Pancreas (tissue), 10 donors: ENCODE measurements around the gene ST6GAL1. TPM values are rescaled to one million over a fixed set of nuclear protein-coding genes. Genes with fewer than 3 reads are reported as not detected.
A peak's percentile ranks its signal among the peaks of the same experiment; 100 is the strongest.

Experiments
- ATAC-seq, 4 donors: fragments of 200-7000 bp; cut with Tn5 transposase; one replicate each; pipeline versions ENCODE4 v1.8.0 to v1.9.1; 2020; ENCODE audit warnings: mild to moderate bottlenecking in 4 of 4, moderate library complexity in 4 of 4
- DNase-seq, 6 donors: peaks; one replicate each; pipeline ENCODE4 v3.0.0-alpha.2; 2020
- FAIRE-seq: peaks from 2 replicates; lab custom pipeline; 2012; peaks lifted over from hg19 to GRCh38; lab: Jason Lieb, UNC
- H3K27ac ChIP-seq, 4 donors: fragments of 200-600 bp; sonication (generic); 1 replicate in 3 of 4; 2 replicates in 1 of 4; pipeline versions ENCODE4 v1.5.0 to v1.8.0; 2020
- H3K27me3 ChIP-seq, 4 donors: fragments of 200-600 bp; one replicate each; pipeline ENCODE4 v1.8.0; 2021
- H3K36me3 ChIP-seq, 3 donors: fragments of 200-600 bp; sonication (generic) in 1 of 3; one replicate each; pipeline versions ENCODE4 v1.5.0 to v1.8.0; 2020 to 2021
- H3K4me1 ChIP-seq, 3 donors: fragments of 200-600 bp; one replicate each; pipeline ENCODE4 v1.8.0; 2021
- H3K4me3 ChIP-seq, 4 donors: fragments of 200-600 bp; sonication (generic) in 2 of 4; one replicate each; pipeline versions ENCODE4 v1.5.0 to v1.8.0; 2020 to 2021
- H3K9me3 ChIP-seq, 4 donors: fragments of 200-600 bp; one replicate each; pipeline ENCODE4 v1.8.0; 2021
- CTCF ChIP-seq, 4 donors: fragments of 200-600 bp; sonication (generic) in 3 of 4; IDR thresholded peaks; one replicate each; pipeline versions ENCODE4 v1.5.0 to v1.8.0; 2021; ENCODE audit warnings: antibody characterized with exemption in 4 of 4
- WGBS, 2 donors: extraction: QIAGEN DNeasy Blood & Tissue Kit; methylation state at CpG; one replicate each; pipeline ENCODE4 v1.1.7; 2013; 5-methylcytosine and 5-hydroxymethylcytosine counted together
- intact Hi-C, 3 donors: fragments of 100-400 bp; cut with DNase I; formaldehyde crosslinking; loops; one replicate each; pipeline versions ENCODE4 v1.11.1 to v1.14.2; 2022
- polyA plus RNA-seq, 2 donors: library from polyadenylated mRNA; stranded (reverse); fragments of 200-250 nt; gene quantifications; one replicate each; pipeline ENCODE4 v1.2.3, GENCODE V29; 2013
- total RNA-seq, 6 donors: library from RNA; stranded (reverse); fragmentation: NEBNext Ultra II Directional in 4 of 6; extraction: Animal tissue kit (Norgen Biotek cat#: 25700) in 4 of 6; gene quantifications; one replicate each; pipeline versions ENCODE4 v1.2.1 to v1.2.4, GENCODE V29; 2021 to 2023
- donor health status: healthy with polysubstance abuse.
- donor health status: DM: no; HTN: no; CAD: no; lungs with moderate emphysema.
- donor health status: DM: no; HTN: no; CAD: no.
- donor health status: control.
- donor health status: control.
- donor health status: Bipolar disorder and iron deficiency.
- donor health status: DM: yes; HTN: yes; CAD: no.
- donor health status: DM: no; HTN: no; CAD: no.
- donor health status: DM: no; HTN: no; CAD: no.
- donor health status: DM: yes; HTN: yes; CAD: no.

ST6GAL1 gene
- total and polyA plus RNA-seq, 8 donors: 4.8 to 36.6 (median 8.3) TPM

GRCh38 chr3:186979852-186980251, 49.5 kb downstream of the ST6GAL1 start:
- intact Hi-C loops: no loop called here
- ATAC-seq (no peak), FAIRE-seq (no peak), DNase-seq (no peak)
- Histone ChIP-seq H3K27ac (no peak overlapping the region), H3K9me3 (no peaks in the 10 kb centered on the region), H3K27me3 (no peaks in the 10 kb centered on the region), H3K36me3 (no peaks in the 10 kb centered on the region), H3K4me1 (peaks cover 0 to 21% (median 0%) of the 10 kb centered on the region in 3 donors), H3K4me3 (no peak overlapping the region)
- WGBS, 2 donors: 74 to 75% methylated on average over 3 of the region's 3 CpGs
- no peak for TF ChIP-seq CTCF (IDR thresholded peaks at IDR 0.05)

- H3K27ac ChIP-seq: no peak overlapping the region
- H3K4me3 ChIP-seq: no peak overlapping the region
- FAIRE-seq (no peak), ATAC-seq (no peak), DNase-seq (no peak)
- no peaks in the 10 kb centered on the region for H3K36me3 ChIP-seq
- 69 to 94% methylated on average over 2 of the region's 2 CpGs for WGBS, 2 donors
- no peaks in the 10 kb centered on the region for H3K27me3 ChIP-seq
- intact Hi-C loops: no loop called here
- peaks cover 0 to 14% (median 0%) of the 10 kb centered on the region in 3 donors for H3K4me1 ChIP-seq
- no peaks in the 10 kb centered on the region for H3K9me3 ChIP-seq
- no peak for TF ChIP-seq CTCF (IDR thresholded peaks at IDR 0.05)
These were observed 50.7 kb downstream of the ST6GAL1 start for GRCh38 chr3:186980989-186981388.

- ATAC-seq: no peak
- DNase-seq: no peak
- no peaks in the 10 kb centered on the region for H3K4me1 ChIP-seq
- FAIRE-seq: no peak
- intact Hi-C loops: no loop called here
- no peak overlapping the region for H3K27ac ChIP-seq
- no peaks in the 10 kb centered on the region for H3K36me3 ChIP-seq
- 48 to 56% methylated on average over 4 of the region's 4 CpGs for WGBS, 2 donors
- H3K9me3 ChIP-seq: no peaks in the 10 kb centered on the region
- no peak overlapping the region for H3K4me3 ChIP-seq
- no peak for TF ChIP-seq CTCF (IDR thresholded peaks at IDR 0.05)
- H3K27me3 ChIP-seq: no peaks in the 10 kb centered on the region
These were observed 53.3 kb downstream of the ST6GAL1 start for GRCh38 chr3:186983659-186984058.

GRCh38 chr3:186984064-186984463, 53.7 kb downstream of the ST6GAL1 start:
- Histone ChIP-seq H3K27me3 (no peaks in the 10 kb centered on the region), H3K4me3 (no peak overlapping the region), H3K4me1 (peaks cover 0 to 1% (median 0%) of the 10 kb centered on the region in 3 donors), H3K9me3 (no peaks in the 10 kb centered on the region), H3K36me3 (no peaks in the 10 kb centered on the region), H3K27ac (no peak overlapping the region)
- FAIRE-seq (no peak), DNase-seq (no peak), ATAC-seq (no peak)
- TF ChIP-seq CTCF (IDR thresholded peaks at IDR 0.05): no peak
- intact Hi-C loops: no loop called here
- 72 to 88% methylated on average over 6 of the region's 6 CpGs for WGBS, 2 donors

- Histone ChIP-seq H3K4me3 (no peak overlapping the region), H3K27ac (no peak overlapping the region), H3K27me3 (no peaks in the 10 kb centered on the region), H3K36me3 (no peaks in the 10 kb centered on the region), H3K4me1 (peaks cover 0 to 9% (median 6%) of the 10 kb centered on the region in 3 donors), H3K9me3 (no peaks in the 10 kb centered on the region)
- FAIRE-seq: no peak
- no peak for TF ChIP-seq CTCF (IDR thresholded peaks at IDR 0.05)
- 62 to 78% methylated on average over 14 of the region's 14 CpGs for WGBS, 2 donors
- ATAC-seq: peak in 2 of 4 donors; percentile 51 to 68
- no peak for DNase-seq
- intact Hi-C loops: no loop called here
These were observed 55.5 kb downstream of the ST6GAL1 start for GRCh38 chr3:186985661-186986364.
